Measurements from ENCODE around the gene NDUFS7. TPM values are rescaled to one million over a fixed set of nuclear protein-coding genes. Genes with fewer than 3 reads are reported as not detected.
A peak's percentile ranks its signal among the peaks of the same experiment; 100 is the strongest.

Gene NDUFS7
- total RNA-seq, 1 donor = 33.7 TPM

DNA sequence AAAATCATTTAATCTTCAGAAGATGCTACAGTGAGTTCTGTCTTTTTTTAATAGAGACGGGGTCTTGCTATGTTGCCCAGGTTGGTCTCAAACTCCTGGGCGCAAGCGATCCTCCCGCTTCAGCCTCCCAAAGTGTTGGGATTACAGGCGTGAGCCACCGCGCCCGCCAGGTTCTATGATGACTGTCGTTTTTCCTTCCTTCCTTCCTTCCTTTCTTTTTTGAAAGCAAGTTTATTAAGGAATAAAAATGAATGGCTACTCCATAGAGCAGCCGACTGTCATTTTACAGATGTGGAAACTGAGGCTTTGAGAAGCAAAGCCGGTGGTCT lies 18.1 kb downstream of the NDUFS7 start:
- H3K4me3 ChIP-seq (ENCODE audit: low read depth, low read length) = peak overlapping the region; percentile 66
- no peak for DNase-seq (ENCODE audit: low read depth)

DNA sequence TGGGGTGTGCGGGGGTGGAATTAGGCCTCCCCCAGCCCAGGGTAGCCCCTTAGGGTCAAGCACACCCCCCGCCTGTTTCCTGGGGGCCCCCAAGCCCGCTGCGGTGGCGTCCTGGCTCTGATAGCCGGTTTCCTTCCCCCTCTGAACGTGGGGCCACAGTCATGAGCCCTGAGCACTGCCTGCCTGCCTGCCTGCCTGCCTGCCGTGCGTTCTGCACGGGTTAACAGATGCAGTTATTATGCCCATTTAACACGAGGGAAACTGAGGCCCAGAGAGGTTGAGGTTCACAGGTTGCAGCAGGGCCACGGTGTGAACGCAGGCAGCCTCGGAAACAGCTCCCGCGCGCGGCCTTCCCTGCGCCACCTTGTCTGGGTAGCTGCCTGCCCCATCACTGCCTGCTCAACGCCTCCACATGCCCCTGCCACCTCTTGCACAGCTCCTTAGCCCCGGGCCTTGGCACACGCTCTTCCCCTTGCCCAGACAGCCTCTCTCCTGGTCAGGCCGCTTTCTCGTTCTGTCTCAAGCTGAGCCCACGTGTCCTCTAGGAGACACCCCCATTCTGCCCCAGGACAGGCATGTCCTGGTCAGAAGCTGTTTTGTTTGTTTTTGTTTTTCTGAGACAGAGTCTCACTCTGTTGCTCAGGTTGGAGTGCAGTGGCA lies 18.8 kb downstream of the NDUFS7 start:
- DNase-seq (ENCODE audit: low read depth) = no peak
- H3K4me3 ChIP-seq (ENCODE audit: low read depth, low read length) = no peak overlapping the region
- no peak for TF ChIP-seq CTCF (IDR thresholded peaks at IDR 0.05; ENCODE audit: insufficient read depth, low read depth, low read length)

More for the DNA sequence above, 18.1 kb downstream of the NDUFS7 start:
- no peak for TF ChIP-seq CTCF (IDR thresholded peaks at IDR 0.05; ENCODE audit: insufficient read depth, low read depth, low read length)

- peak; percentile 99 for DNase-seq (ENCODE audit: low read depth)
- peak; percentile 57 for TF ChIP-seq CTCF (IDR thresholded peaks at IDR 0.05; ENCODE audit: insufficient read depth, low read depth, low read length)
- peak overlapping the region; percentile 72 for H3K4me3 ChIP-seq (ENCODE audit: low read depth, low read length)
These were observed 23.2 kb downstream of the NDUFS7 start for GRCh38 chr19:1406774-1407527.

GRCh38 chr19:1407528-1408299 lies 24.0 kb downstream of the NDUFS7 start, which contains the start of gene DAZAP1:
DAZAP1 (plus strand) TSS chr19:1407586; CDS start chr19:1407774, 188 bp downstream.
- H3K4me3 ChIP-seq (ENCODE audit: low read depth, low read length) = peak within 1 kb of the TSS; percentile 80
- no peak for DNase-seq (ENCODE audit: low read depth)
- no peak for TF ChIP-seq CTCF (IDR thresholded peaks at IDR 0.05; ENCODE audit: insufficient read depth, low read depth, low read length)

DNA sequence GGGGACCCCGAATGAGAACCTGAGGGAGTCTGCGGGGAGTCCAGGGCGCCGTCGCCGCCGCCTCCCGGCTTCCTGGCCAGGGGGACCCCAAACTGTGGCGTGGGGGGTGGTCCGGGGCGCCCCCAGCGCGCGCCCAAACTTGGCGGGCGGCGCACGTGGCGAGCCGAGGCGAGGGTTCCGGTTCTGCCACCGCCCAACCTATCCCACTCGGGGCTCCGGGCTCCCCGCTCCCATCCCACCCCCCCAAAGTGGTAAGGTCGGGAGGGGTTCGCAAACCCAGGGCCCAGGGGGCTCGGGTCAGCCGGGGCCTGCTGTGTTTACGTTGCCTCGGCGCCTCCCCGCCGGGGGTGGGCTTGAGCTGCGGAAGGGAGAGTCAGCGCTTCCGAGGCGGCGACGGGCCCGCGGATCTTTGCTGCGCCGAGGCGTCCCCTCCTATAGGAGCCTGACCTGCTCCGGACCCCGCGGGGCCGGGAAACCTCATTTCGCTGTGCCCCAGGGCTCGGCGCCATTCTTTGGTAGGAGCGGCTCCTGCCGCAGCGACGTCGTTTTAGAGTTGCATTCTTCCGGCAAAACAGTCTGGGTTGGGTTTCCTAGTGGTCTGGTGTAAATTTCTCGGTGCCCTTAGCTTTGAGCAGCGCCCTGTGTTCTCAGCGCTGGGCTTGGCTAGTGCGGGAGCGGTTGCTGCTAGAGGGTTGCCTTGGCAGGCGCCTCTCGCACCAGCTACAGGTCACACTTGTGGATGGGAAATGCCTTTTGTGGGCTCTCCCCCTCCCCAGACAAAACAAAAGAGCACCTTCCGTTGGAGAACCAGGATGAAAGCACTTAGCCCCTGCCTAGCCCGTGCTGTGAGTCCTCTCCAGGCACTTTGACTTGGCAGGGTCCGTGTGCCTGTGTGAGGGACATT lies 24.8 kb downstream of the NDUFS7 start:
- peak overlapping the region; percentile 80 for H3K4me3 ChIP-seq (ENCODE audit: low read depth, low read length)
- DNase-seq (ENCODE audit: low read depth) = peak; percentile 69
- no peak for TF ChIP-seq CTCF (IDR thresholded peaks at IDR 0.05; ENCODE audit: insufficient read depth, low read depth, low read length)

Data from fibroblast of villous mesenchyme (primary cell).